IMR-90 (cell line): ENCODE results near the gene CALM1. TPM values are rescaled to one million over a fixed set of nuclear protein-coding genes. Genes with fewer than 3 reads are reported as not detected.

Experiments used
- ATAC-seq: fragments of 200-7000 bp; cut with Tn5 transposase; 2 replicates; pipeline ENCODE4 v1.9.1; 2020; ENCODE audit warnings: low read depth, mild to moderate bottlenecking, moderate library complexity
- BruUV-seq: library from RNA; stranded (reverse); fragments of 400-500 nt; replicated peaks from 2 replicates; lab custom pipeline; 2021; lab: Mats Ljungman, UMichigan
- CTCF ChIA-PET: fragments of 300-600 bp; formaldehyde crosslinking; extraction: SDS; loops from one replicate; lab custom pipeline; 2021; ENCODE audit warnings: antibody characterized with exemption; lab: Yijun Ruan, JAX
- POLR2A ChIA-PET: fragments of 300-600 bp; sonication (Branson Sonifier 250); formaldehyde crosslinking; loops from one replicate; lab custom pipeline; 2022; ENCODE audit warnings: antibody characterized with exemption; ENCODE audit not compliant: unreplicated experiment; lab: Charles Lee
- DNase-seq: peaks from one replicate; pipeline ENCODE4 v3.0.0; 2013
- H2AFZ ChIP-seq: replicated peaks from 2 replicates; pipeline ENCODE3; 2013; ENCODE audit warnings: low read length, mild to moderate bottlenecking; ENCODE audit not compliant: poor library complexity
- H2AK5ac ChIP-seq: 2 replicates; pipeline ENCODE4 v1.6.1; 2013; ENCODE audit warnings: low read depth, low read length, inconsistent platforms
- H2AK9ac ChIP-seq: replicated peaks from 2 replicates; pipeline ENCODE3; 2013; ENCODE audit warnings: mild to moderate bottlenecking, low read depth, low read length, moderate library complexity; ENCODE audit not compliant: poor library complexity
- H2BK120ac ChIP-seq: 2 replicates; pipeline ENCODE4 v1.6.1; 2013; ENCODE audit warnings: low read depth, low read length, inconsistent platforms
- H2BK15ac ChIP-seq: 3 replicates; pipeline ENCODE4 v1.6.1; 2013; ENCODE audit warnings: low read depth, low read length, inconsistent platforms
- H2BK20ac ChIP-seq: 2 replicates; pipeline ENCODE4 v1.6.1; 2013; ENCODE audit warnings: low read depth, mild to moderate bottlenecking, inconsistent platforms, low read length, moderate library complexity
- H2BK5ac ChIP-seq: 2 replicates; pipeline ENCODE4 v1.6.1; 2013; ENCODE audit warnings: mild to moderate bottlenecking, low read depth, low read length, inconsistent platforms; ENCODE audit not compliant: poor library complexity, severe bottlenecking
- H3K14ac ChIP-seq: replicated peaks from 2 replicates; pipeline ENCODE4 v1.6.1; 2013; ENCODE audit warnings: low read depth, low read length, inconsistent platforms
- H3K18ac ChIP-seq: 2 replicates; pipeline ENCODE4 v1.6.1; 2013; ENCODE audit warnings: low read depth, low read length, control low read depth
- H3K23ac ChIP-seq: 2 replicates; pipeline ENCODE4 v1.6.1; 2013; ENCODE audit warnings: low read depth, low read length, inconsistent platforms
- H3K27ac ChIP-seq: 2 replicates; pipeline ENCODE4 v1.5.1; 2013; ENCODE audit warnings: mild to moderate bottlenecking, control low read depth, low read length; ENCODE audit not compliant: insufficient read depth
- H3K27me3 ChIP-seq: 2 replicates; pipeline ENCODE4 v1.6.1; 2013; ENCODE audit warnings: low read length; ENCODE audit not compliant: control insufficient read depth, insufficient read depth
- H3K36me3 ChIP-seq: 2 replicates; pipeline ENCODE4 v1.6.1; 2013; ENCODE audit warnings: low read length, mixed read lengths; ENCODE audit not compliant: control insufficient read depth, insufficient read depth
- H3K4ac ChIP-seq: 2 replicates; pipeline ENCODE4 v1.6.1; 2013; ENCODE audit warnings: low read depth, low read length, inconsistent platforms
- H3K4me1 ChIP-seq: 2 replicates; pipeline ENCODE4 v1.6.1; 2013; ENCODE audit warnings: low read length, mixed read lengths; ENCODE audit not compliant: control insufficient read depth, insufficient read depth
- H3K4me2 ChIP-seq: 2 replicates; pipeline ENCODE4 v1.6.1; 2013; ENCODE audit warnings: low read depth, mild to moderate bottlenecking, control low read depth, low read length, moderate library complexity
- H3K4me3 ChIP-seq: 2 replicates; pipeline ENCODE4 v1.5.1; 2013; ENCODE audit warnings: low read depth, mild to moderate bottlenecking, control low read depth, low read length, moderate library complexity; ENCODE audit not compliant: insufficient read depth
- H3K56ac ChIP-seq: 2 replicates; pipeline ENCODE4 v1.6.1; 2013; ENCODE audit warnings: low read length, inconsistent platforms; ENCODE audit not compliant: insufficient read depth; ENCODE audit errors: extremely low read depth
- H3K79me1 ChIP-seq, 2 experiments: 2 replicates each; pipeline ENCODE4 v1.6.1; 2013; ENCODE audit warnings: low read length in 2 of 2, inconsistent platforms in 1 of 2, low read depth in 1 of 2
- H3K9ac ChIP-seq: 2 replicates; pipeline ENCODE4 v1.6.1; 2013; ENCODE audit warnings: low read depth, low read length, control low read depth
- H3K9me1 ChIP-seq: 2 replicates; pipeline ENCODE4 v1.6.1; 2013; ENCODE audit warnings: low read length, inconsistent platforms; ENCODE audit not compliant: insufficient read depth
- H3K9me3 ChIP-seq: 2 replicates; pipeline ENCODE4 v1.6.1; 2013; ENCODE audit warnings: low read length; ENCODE audit not compliant: control insufficient read depth, insufficient read depth
- H4K20me1 ChIP-seq: 2 replicates; pipeline ENCODE4 v1.6.1; 2013; ENCODE audit warnings: low read length, inconsistent platforms; ENCODE audit not compliant: insufficient read depth
- H4K5ac ChIP-seq: 2 replicates; pipeline ENCODE4 v1.6.1; 2013; ENCODE audit warnings: mild to moderate bottlenecking, low read depth, low read length, control low read depth
- H4K8ac ChIP-seq, 2 experiments: 2 replicates each; pipeline ENCODE4 v1.6.1; 2013; ENCODE audit warnings: low read depth in 2 of 2, low read length in 2 of 2, control low read depth in 1 of 2, inconsistent platforms in 1 of 2
- H4K91ac ChIP-seq: 2 replicates; pipeline ENCODE4 v1.6.1; 2013; ENCODE audit warnings: low read depth, low read length, inconsistent platforms; ENCODE audit not compliant: insufficient read depth
- CHD1 ChIP-seq: IDR thresholded peaks from 2 replicates; pipeline ENCODE4 v1.6.1; 2012; ENCODE audit warnings: low read depth, low read length, improper control_type of control experiment
- RFX5 ChIP-seq: IDR thresholded peaks from 2 replicates; pipeline ENCODE4 v1.8.0; 2012; ENCODE audit warnings: low read depth, mild to moderate bottlenecking, low read length, moderate library complexity
- WGBS, 2 experiments: methylation state at CpG; one replicate each; pipeline versions ENCODE4 v1.1.5 to v1.1.7; 2013; ENCODE audit warnings: missing lambda C conversion rate in 2 of 2; ENCODE audit not compliant: insufficient read length in 1 of 2; ENCODE audit errors: extremely low coverage in 2 of 2; 5-methylcytosine and 5-hydroxymethylcytosine counted together
- dilution Hi-C: fragments of 300-500 bp; cut with HindIII; formaldehyde crosslinking; loops from one replicate; pipeline ENCODE4 v1.14.3; 2018; ENCODE audit warnings: low sequenced_read_pairs; ENCODE audit not compliant: unreplicated experiment
- in situ Hi-C: fragments of 300-500 bp; cut with MboI; formaldehyde crosslinking; loops from 3 replicates; pipeline ENCODE4 v1.14.3; 2019; ENCODE audit warnings: low sequenced_read_pairs, inconsistent platforms, mixed read lengths
- intact Hi-C: fragments of 100-400 bp; cut with micrococcal nuclease; formaldehyde crosslinking; loops from 2 replicates; pipeline ENCODE4 v1.10.0; 2022
- polyA plus RNA-seq, 3 experiments: library from polyadenylated mRNA; depleted of rRNA; stranded (reverse); fragments of >200 nt; gene quantifications; 2 replicates each; pipeline ENCODE4 v1.2.3, GENCODE V29; 2012; ENCODE audit warnings: low replicate concordance in 1 of 3
- total RNA-seq: library from RNA; depleted of rRNA; stranded (reverse); fragments of >200 nt; gene quantifications from 2 replicates; pipeline ENCODE4 v1.2.3, GENCODE V29; 2012

The CALM1 gene
- total and polyA plus RNA-seq, 2 of the 4 experiments (the other 2 are of a cell fraction): 72.9 to 188 TPM

GRCh38 chr14:90429236-90429635 lies 32.4 kb downstream of the CALM1 start:
- Histone ChIP-seq H3K9me3 (peaks cover 5% of the 10 kb centered on the region; the same call in 1 of the 2 replicates), H3K27ac (no peak overlapping the region), H3K27me3 (peaks cover 12% of the 10 kb centered on the region), H3K9me1 (no peaks in the 10 kb centered on the region), H3K36me3 (no peaks in the 10 kb centered on the region), H2BK15ac (no peak overlapping the region), H3K4me2 (no peak overlapping the region), H4K5ac (no peak overlapping the region), H3K9ac (no peak overlapping the region), H3K56ac (no peak overlapping the region), H3K14ac (no peak overlapping the region), H2AK9ac (no peak overlapping the region), H3K4me3 (no peak overlapping the region), H3K79me1 (no peaks in the 10 kb centered on the region), H4K20me1 (no peaks in the 10 kb centered on the region), H3K4ac (no peak overlapping the region), H4K8ac (no peak overlapping the region), H2BK20ac (no peak overlapping the region), H3K4me1 (no peaks in the 10 kb centered on the region), H2AFZ (no peak overlapping the region), H4K91ac (no peak overlapping the region), H2BK120ac (no peak overlapping the region), H2AK5ac (no peak overlapping the region), H3K23ac (no peak overlapping the region), H2BK5ac (no peak overlapping the region), H3K18ac (no peak overlapping the region)
- TF ChIP-seq CHD1 (no peak), RFX5 (no peak)
- 40% methylated on average over 1 of the region's 3 CpGs; no CpG with 5 or more reads in 1 of the 2 experiments for WGBS, 2 experiments
- dilution Hi-C loops: no loop called here
- ATAC-seq (no peak), DNase-seq (no peak)
- intact Hi-C loops: no loop called here
- ChIA-PET POLR2A (no interaction called here), CTCF (no interaction called here)
- BruUV-seq: no TSS peak
- in situ Hi-C loops: no loop called here
